ENCODE measurements around the gene DPM2. TPM values are rescaled to one million over a fixed set of nuclear protein-coding genes. Genes with fewer than 3 reads are reported as not detected.

Gene DPM2, protein sequence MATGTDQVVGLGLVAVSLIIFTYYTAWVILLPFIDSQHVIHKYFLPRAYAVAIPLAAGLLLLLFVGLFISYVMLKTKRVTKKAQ
- total RNA-seq (2014; rRNA removed; shearing (Covaris generic)), result 29.0 and 36.6 TPM in 2 replicates
- 92.2 and 92.4 TPM in 2 replicates for polyA plus RNA-seq (2016; fragmentation: Nextera tagmentation; extraction: Ambion mirVana)
- long read RNA-seq, transcript DPM2-203 (3 exons, 928 nt), result minor isoform, 24 of 105 reads
- long read RNA-seq, transcript DPM2-205 (3 exons, 1,662 nt), result minor isoform, 5 of 105 reads
- long read RNA-seq, transcript DPM2-201 (4 exons, 1,542 nt), result major isoform, 58 of 105 reads
- long read RNA-seq, partial matches to known transcripts, result 5 of 105 reads
- long read RNA-seq, other reads (novel, unspliced or antisense), result 13 of 105 reads

DNA sequence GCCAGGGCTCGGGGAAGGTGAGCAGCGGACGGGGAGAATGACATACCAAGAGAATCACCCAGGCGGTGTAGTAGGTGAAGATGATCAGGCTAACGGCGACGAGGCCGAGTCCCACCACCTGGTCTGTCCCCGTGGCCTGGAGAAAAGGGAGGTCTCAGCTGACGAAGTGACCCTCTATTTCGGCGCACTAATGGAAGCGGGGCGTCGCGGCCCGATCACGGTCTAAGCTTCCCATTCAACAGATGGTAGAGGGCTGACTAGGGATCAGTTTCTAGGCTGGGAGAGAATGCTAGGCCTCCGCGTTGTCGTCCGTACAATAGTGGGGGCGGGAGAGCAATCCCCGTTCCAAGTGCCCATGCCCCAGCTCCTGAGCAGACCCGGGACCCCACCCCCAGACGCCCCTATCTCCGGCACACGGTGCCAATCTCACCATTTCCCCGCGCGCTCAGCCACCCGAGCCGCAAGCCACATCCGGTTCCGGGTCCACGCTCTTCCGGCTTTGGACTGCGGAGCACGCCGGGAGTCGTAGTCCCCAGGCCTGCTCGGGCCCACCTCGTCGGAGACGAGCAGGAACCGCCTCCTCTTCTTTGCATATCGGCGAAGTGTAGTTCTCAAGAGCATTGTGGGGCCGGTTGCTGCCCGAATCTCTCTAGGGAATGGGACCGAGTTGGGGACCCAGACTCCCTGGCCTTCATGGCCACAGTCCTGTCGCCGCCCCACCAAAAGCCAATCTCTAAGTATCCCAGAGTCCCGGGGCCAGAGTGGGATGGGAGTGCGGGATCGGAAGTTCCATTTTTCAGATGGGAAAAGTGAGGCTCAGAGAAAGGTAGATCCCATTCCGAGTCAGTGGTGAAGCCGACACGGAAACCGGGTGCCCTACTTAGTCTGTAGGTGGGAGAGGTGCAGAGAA is at the start of gene DPM2:
DPM2 (minus strand) TSS at position 467 of the 910 bp plus-strand sequence; CDS start at position 433, 34 bp downstream.
- peak within 1 kb of the TSS; percentile 92 for H3K4me2 ChIP-seq
- H3K4me3 ChIP-seq, result peak within 1 kb of the TSS; percentile 77
- H2AFZ ChIP-seq, result peak within 1 kb of the TSS; percentile 84; the same call in 1 of the 2 replicates
- peak within 1 kb of the TSS; percentile 85 for H3K27ac Mint-ChIP-seq
- H3K9me2 ChIP-seq (ENCODE audit: insufficient read depth), result no peaks in the 10 kb centered on the region
- H3K4me1 Mint-ChIP-seq, result peaks cover 40% of the 10 kb centered on the region
- H3F3A ChIP-seq (replicated peaks; ENCODE audit: low read depth), result 0 out of 2 replicates have a peak, but pooled peaks cover 9% of the 10 kb centered on the region
- H3K27me3 Mint-ChIP-seq (ENCODE audit: insufficient read depth, low read depth, poor library complexity), result peaks cover 35% of the 10 kb centered on the region
- H3K36me3 Mint-ChIP-seq (ENCODE audit: low read depth), result peaks cover 17% of the 10 kb centered on the region
- H3K79me2 ChIP-seq (replicated peaks; ENCODE audit: insufficient read depth), result peaks cover 7% of the 10 kb centered on the region
- DNase-seq (ENCODE audit: low spot score) (peak; percentile 96), ATAC-seq (peak; percentile 92)
- H3K36me3 ChIP-seq (ENCODE audit: insufficient read depth), result no peaks in the 10 kb centered on the region
- H3K4me1 ChIP-seq (ENCODE audit: insufficient read depth), result peaks cover 24% of the 10 kb centered on the region
- H4K20me1 ChIP-seq (replicated peaks; ENCODE audit: insufficient read depth), result peaks cover 8% of the 10 kb centered on the region
- TF ChIP-seq, protein P1, sequence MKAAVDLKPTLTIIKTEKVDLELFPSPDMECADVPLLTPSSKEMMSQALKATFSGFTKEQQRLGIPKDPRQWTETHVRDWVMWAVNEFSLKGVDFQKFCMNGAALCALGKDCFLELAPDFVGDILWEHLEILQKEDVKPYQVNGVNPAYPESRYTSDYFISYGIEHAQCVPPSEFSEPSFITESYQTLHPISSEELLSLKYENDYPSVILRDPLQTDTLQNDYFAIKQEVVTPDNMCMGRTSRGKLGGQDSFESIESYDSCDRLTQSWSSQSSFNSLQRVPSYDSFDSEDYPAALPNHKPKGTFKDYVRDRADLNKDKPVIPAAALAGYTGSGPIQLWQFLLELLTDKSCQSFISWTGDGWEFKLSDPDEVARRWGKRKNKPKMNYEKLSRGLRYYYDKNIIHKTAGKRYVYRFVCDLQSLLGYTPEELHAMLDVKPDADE (IDR thresholded peaks at IDR 0.05), result peak; percentile 95
- TF ChIP-seq NANOG (IDR thresholded peaks at IDR 0.05; ENCODE audit: borderline replicate concordance) (no peak), CREB1 (CRISPR knock-in tag; IDR thresholded peaks at IDR 0.05; ENCODE audit: low read depth) (peak; percentile 69), POLR2AphosphoS5 (IDR thresholded peaks at IDR 0.05; ENCODE audit: low read depth) (peak; percentile 88)
- no peaks in the 10 kb centered on the region; the same call in 1 of the 3 replicates for H3K9me3 Mint-ChIP-seq
- no peaks in the 10 kb centered on the region for H3K27me3 ChIP-seq (ENCODE audit: insufficient read depth)
- H3K4me3 Mint-ChIP-seq, result peak within 1 kb of the TSS; percentile 89
- H3K27ac ChIP-seq (ENCODE audit: low read depth), result peak within 1 kb of the TSS; percentile 90

DNA sequence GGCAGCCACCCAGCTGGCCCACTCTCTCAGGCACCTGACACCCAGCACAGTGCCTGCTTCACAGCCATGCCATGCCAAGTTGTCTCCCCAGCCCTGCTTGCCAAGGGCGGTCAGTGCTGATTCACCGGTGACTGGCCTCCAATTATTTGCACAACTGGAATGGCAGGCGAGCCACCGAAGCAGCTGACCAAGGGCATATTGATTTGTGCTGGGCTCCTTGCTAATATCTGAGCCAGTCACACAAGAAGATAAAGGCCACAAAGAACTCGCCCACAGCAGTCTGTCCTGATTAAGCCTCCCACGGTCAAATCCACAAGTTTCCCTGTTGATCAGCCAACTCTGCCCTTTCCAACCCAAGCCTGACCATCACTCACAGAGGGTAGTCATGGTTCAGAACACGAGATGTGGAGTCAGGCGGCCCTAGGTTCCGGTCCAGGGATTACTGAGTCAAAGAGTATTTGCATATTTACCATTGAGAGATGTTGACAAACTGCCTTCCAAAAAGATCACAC is 49.5 kb upstream of the DPM2 start:
- H3K9me3 Mint-ChIP-seq, result no peaks in the 10 kb centered on the region
- peaks cover 22% of the 10 kb centered on the region for H3K4me1 Mint-ChIP-seq
- H3F3A ChIP-seq (replicated peaks; ENCODE audit: low read depth), result 0 out of 2 replicates have a peak, but pooled peaks cover 9% of the 10 kb centered on the region
- no peaks in the 10 kb centered on the region for H4K20me1 ChIP-seq (replicated peaks; ENCODE audit: insufficient read depth)
- peaks cover 7% of the 10 kb centered on the region for H3K27me3 Mint-ChIP-seq (ENCODE audit: insufficient read depth, low read depth, poor library complexity)
- H2AFZ ChIP-seq, result no peak overlapping the region
- no peak for DNase-seq (ENCODE audit: low spot score)
- H3K79me2 ChIP-seq (replicated peaks; ENCODE audit: insufficient read depth), result no peaks in the 10 kb centered on the region
- no peaks in the 10 kb centered on the region; the same call in 1 of the 2 replicates for H3K4me1 ChIP-seq (ENCODE audit: insufficient read depth)
- no peak overlapping the region for H3K4me3 ChIP-seq
- no peaks in the 10 kb centered on the region for H3K36me3 Mint-ChIP-seq (ENCODE audit: low read depth)
- H3K4me3 Mint-ChIP-seq, result no peak overlapping the region
- H3K27ac Mint-ChIP-seq, result no peak overlapping the region
- no peak overlapping the region for H3K4me2 ChIP-seq
- ATAC-seq, result no peak
- H3K36me3 ChIP-seq (ENCODE audit: insufficient read depth), result no peaks in the 10 kb centered on the region
- H3K27me3 ChIP-seq (ENCODE audit: insufficient read depth), result no peaks in the 10 kb centered on the region
- no peaks in the 10 kb centered on the region for H3K9me2 ChIP-seq (ENCODE audit: insufficient read depth)
- H3K27ac ChIP-seq (ENCODE audit: low read depth), result no peak overlapping the region
- TF ChIP-seq JUNB (IDR thresholded peaks at IDR 0.05; ENCODE audit: unreplicated experiment) (no peak), POLR2AphosphoS5 (IDR thresholded peaks at IDR 0.05; ENCODE audit: low read depth) (no peak), EZH2 (IDR thresholded peaks at IDR 0.05; ENCODE audit: low read depth, unreplicated experiment) (no peak), ZNF114 (CRISPR knock-in tag; IDR thresholded peaks at IDR 0.05) (no peak), CREB1 (CRISPR knock-in tag; IDR thresholded peaks at IDR 0.05; ENCODE audit: low read depth) (no peak), ZNF331 (CRISPR knock-in tag; IDR thresholded peaks at IDR 0.05; ENCODE audit: low read depth) (no peak)
- TF ChIP-seq, protein P2, sequence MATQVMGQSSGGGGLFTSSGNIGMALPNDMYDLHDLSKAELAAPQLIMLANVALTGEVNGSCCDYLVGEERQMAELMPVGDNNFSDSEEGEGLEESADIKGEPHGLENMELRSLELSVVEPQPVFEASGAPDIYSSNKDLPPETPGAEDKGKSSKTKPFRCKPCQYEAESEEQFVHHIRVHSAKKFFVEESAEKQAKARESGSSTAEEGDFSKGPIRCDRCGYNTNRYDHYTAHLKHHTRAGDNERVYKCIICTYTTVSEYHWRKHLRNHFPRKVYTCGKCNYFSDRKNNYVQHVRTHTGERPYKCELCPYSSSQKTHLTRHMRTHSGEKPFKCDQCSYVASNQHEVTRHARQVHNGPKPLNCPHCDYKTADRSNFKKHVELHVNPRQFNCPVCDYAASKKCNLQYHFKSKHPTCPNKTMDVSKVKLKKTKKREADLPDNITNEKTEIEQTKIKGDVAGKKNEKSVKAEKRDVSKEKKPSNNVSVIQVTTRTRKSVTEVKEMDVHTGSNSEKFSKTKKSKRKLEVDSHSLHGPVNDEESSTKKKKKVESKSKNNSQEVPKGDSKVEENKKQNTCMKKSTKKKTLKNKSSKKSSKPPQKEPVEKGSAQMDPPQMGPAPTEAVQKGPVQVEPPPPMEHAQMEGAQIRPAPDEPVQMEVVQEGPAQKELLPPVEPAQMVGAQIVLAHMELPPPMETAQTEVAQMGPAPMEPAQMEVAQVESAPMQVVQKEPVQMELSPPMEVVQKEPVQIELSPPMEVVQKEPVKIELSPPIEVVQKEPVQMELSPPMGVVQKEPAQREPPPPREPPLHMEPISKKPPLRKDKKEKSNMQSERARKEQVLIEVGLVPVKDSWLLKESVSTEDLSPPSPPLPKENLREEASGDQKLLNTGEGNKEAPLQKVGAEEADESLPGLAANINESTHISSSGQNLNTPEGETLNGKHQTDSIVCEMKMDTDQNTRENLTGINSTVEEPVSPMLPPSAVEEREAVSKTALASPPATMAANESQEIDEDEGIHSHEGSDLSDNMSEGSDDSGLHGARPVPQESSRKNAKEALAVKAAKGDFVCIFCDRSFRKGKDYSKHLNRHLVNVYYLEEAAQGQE (IDR thresholded peaks at IDR 0.05; ENCODE audit: unreplicated experiment), result no peak
- TF ChIP-seq, protein P1 (IDR thresholded peaks at IDR 0.05), result no peak
